Hematopoietic multipotent progenitor cell treated with erythropoietin and hydrocortisone succinate and interleukin-3 and kit ligand, for 6 days (in vitro differentiated cells): ENCODE data around the gene BHLHA15.

Source experiments
- DNase-seq: peaks from one replicate; pipeline ENCODE4 v3.0.0-alpha.2; 2015

Gene BHLHA15

DNA sequence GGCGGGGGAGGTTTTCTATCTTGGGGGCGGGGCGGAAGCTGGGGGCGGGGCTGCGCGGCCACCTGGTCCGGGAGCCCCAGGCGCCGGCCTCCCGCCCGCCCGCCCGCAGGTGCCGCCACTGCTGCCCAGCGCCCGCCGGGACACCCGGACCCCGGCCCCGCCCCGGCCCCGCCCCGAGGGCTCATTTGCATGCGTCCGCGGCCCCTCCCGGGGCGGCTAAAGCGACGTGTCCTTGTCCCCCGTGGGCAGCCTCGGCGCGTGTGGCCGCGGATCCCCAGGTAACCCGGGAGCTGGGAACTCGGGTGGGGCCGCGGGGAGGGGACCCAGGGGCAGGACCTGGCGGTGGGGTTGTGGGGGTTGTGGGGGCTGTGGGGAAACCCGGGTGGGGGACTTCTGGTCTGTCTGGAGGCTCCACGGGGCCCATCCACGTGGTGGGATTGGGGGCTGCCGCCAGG is at the start of gene BHLHA15:
TSS of gene BHLHA15 (plus strand) at position 219 of the 455 bp plus-strand sequence. CDS start 871 bp downstream, outside the sequence.
- DNase-seq = peak; percentile 27

DNA sequence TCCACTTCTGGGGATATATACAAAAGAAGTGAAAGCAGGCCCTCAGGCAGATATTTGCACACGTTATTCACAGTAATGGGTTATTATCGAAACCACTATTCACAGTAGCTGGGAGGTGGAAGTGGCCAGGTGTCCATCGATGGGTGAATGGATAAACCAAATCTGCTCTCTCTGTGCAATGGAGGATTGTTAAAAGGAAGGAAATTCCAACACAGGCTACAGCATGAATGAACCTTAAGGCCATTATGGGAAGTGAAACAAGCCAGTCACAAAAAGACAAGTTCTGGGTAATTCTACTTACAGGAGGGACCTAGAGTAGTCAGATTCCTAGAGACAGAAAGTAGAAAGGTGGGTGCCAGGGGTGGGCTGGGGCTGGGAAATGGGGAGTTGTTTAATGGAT is 48.5 kb upstream of the BHLHA15 start:
- no peak for DNase-seq

- DNase-seq = no peak
Measured at GRCh38 chr7:98163269-98163668, 48.0 kb upstream of the BHLHA15 start.

- no peak for DNase-seq
Measured at GRCh38 chr7:98163704-98164494, 47.3 kb upstream of the BHLHA15 start.

DNA sequence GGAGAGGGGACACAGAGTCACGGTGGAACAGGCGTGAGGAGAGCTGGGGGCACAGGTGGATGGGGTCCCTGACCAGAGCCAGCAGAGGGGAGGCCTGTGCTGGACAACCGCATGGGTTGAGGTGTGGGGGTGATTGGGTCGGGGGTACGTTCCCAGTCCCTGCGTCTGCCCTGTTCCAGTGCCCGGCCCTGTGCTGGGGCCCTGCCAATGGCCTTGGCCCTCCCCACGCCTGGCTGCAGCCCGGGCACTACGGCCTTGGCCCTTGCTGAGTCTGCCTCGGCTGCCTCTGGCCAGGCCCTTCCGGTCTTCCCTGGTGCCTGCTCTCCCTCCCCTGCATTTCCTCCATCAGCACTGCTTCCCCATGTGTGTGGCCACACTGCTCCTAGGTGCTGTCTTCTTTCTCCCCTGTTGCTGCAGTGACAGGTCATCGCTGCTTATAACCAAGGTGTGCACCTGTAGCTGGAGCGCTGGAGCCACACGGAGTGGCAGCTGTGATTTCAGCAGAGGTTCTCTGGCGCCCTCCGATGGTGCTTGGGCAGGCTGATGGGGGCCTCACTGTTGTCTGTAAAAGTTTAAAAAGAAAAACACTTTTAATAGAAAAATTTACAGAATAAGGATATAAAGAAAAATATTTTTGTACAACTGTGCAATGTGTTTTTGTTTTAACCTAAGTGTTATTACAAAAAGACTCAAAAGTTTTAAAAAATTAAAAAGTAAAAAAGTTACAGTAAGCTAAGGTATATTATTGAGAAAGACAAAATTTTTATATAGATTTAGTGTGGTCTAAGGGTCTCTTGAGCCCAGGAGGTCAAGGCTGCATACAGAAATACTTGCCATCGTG is 45.2 kb upstream of the BHLHA15 start:
- peak; percentile 56 for DNase-seq

DNA sequence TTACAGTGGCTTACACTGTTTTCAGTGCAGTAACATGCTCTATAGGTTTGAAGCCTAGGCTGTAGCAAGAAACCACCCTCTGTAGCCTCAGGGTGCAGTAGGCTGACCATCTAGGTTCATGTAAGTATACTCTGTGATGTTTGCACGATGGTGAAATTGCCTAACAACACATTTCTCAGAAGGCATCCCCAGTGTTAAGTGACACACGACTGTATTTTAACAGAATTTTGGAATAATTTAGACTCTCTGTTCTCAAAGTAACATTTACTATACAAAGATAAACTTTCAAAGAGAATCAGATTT is 44.6 kb upstream of the BHLHA15 start:
- no peak for DNase-seq

DNA sequence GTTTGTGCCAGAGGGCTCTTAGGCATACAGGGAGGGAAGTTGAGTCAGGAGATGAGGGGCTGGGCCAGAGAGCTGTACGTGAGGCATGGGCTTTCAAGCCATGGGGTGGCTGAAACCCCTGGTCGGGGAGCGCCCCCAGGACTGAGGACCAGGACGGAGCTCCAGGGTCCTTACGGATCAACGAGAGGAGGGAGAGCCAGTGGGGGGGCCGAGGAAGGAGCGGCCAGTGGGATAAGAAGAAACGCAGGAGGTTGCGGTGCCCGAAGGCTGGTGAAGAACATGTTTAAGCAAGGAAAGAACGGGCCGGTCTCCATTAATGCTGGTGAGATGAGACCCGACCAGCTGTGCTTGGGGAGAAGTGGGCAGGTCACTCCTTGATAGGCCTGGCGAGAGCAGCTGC is 43.6 kb upstream of the BHLHA15 start:
- DNase-seq = no peak

DNA sequence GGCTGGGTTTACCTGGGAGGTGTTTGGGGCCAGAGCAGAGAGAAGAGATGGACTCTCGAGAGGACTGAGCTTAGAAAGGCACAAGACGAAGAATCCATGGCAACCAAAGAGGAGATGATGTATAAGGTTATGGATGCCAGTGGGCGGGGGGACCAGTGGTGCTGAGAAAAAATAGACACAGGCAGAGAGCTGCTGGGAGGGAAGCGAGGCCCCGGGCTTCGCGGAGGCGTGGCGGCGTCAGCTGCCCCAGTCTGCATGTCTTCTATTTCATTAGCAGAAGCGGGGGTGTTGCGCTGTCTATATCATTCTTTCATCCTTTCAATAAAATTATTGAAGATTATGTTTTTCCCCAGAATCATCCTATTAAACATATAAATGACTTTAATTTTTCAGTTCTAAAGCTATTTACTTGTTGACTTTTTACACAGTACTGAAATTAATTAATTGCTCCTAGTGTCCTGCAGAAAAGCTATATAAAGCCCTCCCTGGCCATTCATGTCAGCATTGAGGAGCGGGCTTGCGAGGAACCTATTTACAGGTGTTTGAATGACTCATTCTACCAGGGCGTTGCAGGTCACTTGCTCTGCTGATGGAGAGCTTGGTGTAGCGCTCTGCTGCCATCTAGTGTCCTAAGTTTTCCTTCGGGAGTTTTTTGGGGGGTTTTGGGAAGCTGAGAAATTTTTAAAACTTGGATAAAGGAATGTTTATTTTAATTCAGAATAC is 42.9 kb upstream of the BHLHA15 start:
- peak; percentile 65 for DNase-seq

DNA sequence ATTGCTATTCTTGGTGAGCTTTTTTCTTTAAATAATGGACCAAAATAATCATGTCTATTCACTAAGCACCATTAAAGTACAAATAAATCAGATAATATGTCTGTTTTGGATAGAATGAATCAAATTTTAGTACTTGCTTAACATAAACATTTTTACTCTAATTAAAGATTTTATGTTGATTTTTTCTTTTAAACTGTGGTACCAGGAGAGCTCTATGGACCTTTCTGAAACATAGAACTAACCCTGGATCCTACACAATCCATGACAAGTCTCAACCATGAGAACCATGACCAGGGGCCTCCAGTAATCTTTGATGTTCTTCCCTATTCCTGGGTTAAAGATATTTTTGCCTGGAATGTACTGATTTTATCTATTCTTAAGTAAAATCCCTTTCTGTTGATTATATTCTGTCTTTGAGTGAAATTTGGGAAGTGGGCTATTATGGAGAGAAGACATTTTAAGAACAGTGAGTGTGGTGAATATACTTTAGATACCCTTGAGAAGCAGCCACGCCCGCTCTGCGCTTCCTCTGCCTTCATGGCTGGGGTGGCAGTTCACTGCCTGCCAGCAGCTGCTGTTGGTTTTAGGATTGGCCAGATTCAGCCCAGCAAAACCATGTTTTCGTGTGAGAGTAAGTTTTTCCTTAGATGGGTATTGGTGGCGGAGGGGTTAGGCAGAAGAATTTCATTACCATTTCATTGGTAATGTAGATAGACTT is 42.2 kb upstream of the BHLHA15 start:
- DNase-seq = peak; percentile 11

- no peak for DNase-seq
Measured at GRCh38 chr7:98170966-98171365, 40.3 kb upstream of the BHLHA15 start.

- no peak for DNase-seq
Measured at GRCh38 chr7:98171449-98171848, 39.8 kb upstream of the BHLHA15 start.

GRCh38 chr7:98174334-98175259 is 36.6 kb upstream of the BHLHA15 start:
- no peak for DNase-seq

GRCh38 chr7:98175260-98175940 is 35.8 kb upstream of the BHLHA15 start:
- DNase-seq = peak; percentile 78

GRCh38 chr7:98177553-98177952 is 33.7 kb upstream of the BHLHA15 start:
- no peak for DNase-seq

DNA sequence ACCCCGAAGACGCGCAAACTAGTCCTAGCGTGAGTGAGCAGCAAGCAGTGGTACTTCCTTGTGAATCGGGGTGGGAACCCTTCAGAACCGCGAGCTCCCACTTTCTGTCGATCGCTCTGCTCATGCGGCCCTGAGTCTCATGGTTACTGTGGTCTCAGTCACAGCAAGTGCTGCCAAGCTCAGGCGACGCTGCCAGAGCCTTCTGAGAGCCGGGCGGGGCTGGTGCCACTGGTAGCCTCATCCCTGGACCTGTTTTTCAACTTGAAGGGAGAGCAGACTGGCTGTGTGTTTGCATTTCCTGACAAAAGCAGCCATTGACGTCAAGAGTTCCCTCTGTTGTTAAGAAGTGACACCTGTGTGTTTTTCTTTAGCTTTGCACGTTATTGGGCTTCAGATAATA is 32.9 kb upstream of the BHLHA15 start:
- DNase-seq = no peak

- DNase-seq = no peak
Measured at GRCh38 chr7:98178762-98179490, 32.3 kb upstream of the BHLHA15 start.

DNA sequence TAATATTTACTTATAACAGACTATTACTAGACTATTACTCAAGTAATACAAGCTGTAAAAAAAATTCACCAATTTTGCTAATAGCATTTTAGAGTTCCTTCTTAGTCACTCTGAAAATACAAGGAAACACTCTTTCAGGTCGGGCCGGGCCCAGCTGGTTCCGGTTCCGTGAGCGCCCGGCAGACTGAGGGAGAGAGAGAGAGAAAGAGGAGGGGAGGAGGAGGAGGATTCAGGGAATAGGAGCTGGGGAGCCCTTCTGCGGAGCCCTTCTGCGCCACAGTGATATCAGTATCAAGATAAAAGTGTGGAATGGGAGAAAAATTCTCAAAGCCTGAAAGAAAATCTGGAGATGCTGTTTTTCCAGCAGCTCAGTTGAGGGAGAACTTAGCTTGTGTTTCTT is 30.5 kb upstream of the BHLHA15 start:
- no peak for DNase-seq

- DNase-seq = no peak
Measured at GRCh38 chr7:98185101-98185500, 26.1 kb upstream of the BHLHA15 start.

GRCh38 chr7:98186452-98187137 is 24.6 kb upstream of the BHLHA15 start:
- no peak for DNase-seq

- no peak for DNase-seq
Measured at GRCh38 chr7:98187138-98187502, 24.1 kb upstream of the BHLHA15 start.
